Activated CD8-positive, alpha-beta memory T cell treated with anti-CD3 and anti-CD28 coated beads for 48 hours (primary cell): ENCODE data around the gene HBE1.
"Not testable (repeated sequence)": the region's sequence is repeated elsewhere in the genome, so short reads cannot be mapped to it uniquely, and the experiment has no call there.

Source experiments
- DNase-seq, 3 experiments: peaks; one replicate each; pipeline ENCODE4 v3.0.0-alpha.2; 2020; ENCODE audit warnings: low read depth in 2 of 3, low spot score in 2 of 3

The HBE1 gene

DNA sequence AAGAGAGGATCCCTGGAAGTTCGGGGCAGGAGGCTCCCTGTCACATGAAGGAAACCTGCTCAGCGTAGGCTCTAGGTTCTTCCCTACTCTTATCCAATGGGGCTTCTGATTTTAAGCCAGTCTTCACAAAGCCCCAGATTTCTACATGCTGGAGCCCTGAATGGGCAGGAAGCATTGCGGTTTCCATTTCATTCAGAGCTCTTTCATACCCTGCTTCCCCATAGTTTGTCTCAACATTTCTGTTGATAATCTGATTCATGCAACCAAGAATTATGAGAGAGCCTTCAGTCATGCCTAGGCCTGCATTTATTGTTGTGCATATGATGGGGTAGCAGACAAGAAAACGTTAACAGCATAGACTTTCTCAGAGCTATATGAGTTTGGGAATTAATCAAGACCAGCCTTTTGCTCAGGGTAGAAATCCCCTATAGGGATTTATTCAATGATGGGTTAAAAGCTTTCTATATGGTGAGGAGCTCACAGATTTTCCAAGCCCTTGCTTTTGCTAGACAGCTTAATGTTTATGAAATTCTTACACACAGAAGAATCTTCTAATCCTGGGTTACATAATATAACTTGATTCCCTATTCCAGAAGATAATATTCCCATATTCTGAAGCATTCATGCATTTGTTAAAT is 16.1 kb upstream of the HBE1 start:
- no peak for DNase-seq

DNA sequence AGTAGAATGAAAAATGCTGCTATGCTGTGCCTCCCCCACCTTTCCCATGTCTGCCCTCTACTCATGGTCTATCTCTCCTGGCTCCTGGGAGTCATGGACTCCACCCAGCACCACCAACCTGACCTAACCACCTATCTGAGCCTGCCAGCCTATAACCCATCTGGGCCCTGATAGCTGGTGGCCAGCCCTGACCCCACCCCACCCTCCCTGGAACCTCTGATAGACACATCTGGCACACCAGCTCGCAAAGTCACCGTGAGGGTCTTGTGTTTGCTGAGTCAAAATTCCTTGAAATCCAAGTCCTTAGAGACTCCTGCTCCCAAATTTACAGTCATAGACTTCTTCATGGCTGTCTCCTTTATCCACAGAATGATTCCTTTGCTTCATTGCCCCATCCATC is 14.9 kb upstream of the HBE1 start:
- no peak for DNase-seq

DNA sequence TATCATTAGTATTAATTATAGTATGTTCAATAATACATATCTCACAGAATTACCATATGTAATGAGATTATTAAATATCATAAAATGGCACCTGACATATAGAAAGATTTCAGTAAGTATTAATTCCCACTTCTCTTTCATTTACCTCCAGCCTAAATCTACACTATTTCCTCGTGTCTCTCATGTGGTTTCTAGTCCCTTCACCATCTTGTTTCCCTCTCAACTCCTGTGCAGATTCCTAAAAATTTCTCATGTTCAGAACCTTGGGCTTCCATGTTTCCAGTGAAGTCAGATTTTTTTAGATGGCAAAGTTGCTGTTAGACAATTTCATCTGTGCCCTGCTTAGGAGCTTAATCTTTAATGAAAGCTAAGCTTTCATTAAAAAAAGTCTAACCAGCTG is 14.1 kb upstream of the HBE1 start:
- no peak for DNase-seq

DNA sequence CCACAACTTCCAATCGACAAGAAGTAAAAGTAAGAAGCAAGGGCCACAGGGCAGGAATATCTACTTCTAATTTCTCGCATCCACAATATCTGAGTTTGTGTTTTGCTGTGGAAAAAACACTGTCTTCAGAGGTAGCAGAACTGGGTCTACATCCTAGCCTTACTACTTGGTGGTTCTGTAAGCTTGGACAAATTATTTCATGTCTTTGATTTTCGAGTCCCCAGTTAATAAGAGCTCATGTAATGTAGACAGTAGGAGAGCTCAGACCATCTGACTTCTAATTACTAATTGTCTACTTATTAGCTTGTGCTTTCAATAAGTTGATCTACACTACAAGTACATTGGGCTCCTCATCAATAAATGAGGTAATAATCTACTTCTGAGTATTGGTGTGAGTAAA is 13.3 kb upstream of the HBE1 start:
- DNase-seq: no peak

DNA sequence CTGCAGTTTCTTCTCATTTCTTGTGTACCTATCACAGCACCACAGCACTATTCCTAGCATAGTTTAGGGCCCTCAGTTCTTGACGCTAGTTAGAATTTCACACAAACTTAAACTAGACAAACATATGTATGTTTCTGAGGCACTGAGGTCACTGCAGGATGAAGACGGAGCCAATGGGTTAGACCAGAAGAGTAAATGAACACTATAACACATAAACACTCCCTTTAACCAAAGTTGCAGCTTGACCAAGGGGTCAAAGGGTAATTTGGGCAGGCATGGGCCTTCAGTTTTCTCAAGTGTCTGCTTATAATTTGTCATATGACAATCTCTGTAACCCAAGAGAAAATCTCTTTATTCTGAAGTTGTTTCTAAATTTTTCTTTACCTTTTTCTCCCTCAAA is 12.9 kb upstream of the HBE1 start:
- no peak for DNase-seq

DNA sequence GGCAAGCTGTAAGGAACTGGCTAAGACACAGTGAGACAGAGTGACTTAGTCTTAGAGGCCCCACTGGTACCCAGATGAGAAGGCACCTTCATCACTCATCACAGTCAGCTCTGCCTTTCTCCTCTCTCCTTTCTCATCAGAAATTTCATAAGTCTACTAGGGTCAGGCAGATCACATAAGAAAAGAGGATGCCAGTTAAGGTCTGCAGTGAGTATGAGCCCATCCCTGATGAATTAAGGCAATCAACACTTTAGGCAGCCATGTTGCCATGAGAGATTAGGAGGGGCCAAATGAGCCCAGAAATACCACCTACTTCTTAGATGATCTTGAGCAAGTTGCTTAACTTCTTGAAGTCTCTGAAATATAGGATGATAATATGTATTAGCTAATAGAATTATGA is 11.9 kb upstream of the HBE1 start:
- no peak for DNase-seq

DNA sequence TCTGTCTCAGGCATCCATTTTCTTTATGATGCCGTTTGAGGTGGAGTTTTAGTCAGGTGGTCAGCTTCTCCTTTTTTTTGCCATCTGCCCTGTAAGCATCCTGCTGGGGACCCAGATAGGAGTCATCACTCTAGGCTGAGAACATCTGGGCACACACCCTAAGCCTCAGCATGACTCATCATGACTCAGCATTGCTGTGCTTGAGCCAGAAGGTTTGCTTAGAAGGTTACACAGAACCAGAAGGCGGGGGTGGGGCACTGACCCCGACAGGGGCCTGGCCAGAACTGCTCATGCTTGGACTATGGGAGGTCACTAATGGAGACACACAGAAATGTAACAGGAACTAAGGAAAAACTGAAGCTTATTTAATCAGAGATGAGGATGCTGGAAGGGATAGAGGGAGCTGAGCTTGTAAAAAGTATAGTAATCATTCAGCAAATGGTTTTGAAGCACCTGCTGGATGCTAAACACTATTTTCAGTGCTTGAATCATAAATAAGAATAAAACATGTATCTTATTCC is 10.9 kb upstream of the HBE1 start:
- peak in 1 of 3 experiments; percentile 0 for DNase-seq

DNA sequence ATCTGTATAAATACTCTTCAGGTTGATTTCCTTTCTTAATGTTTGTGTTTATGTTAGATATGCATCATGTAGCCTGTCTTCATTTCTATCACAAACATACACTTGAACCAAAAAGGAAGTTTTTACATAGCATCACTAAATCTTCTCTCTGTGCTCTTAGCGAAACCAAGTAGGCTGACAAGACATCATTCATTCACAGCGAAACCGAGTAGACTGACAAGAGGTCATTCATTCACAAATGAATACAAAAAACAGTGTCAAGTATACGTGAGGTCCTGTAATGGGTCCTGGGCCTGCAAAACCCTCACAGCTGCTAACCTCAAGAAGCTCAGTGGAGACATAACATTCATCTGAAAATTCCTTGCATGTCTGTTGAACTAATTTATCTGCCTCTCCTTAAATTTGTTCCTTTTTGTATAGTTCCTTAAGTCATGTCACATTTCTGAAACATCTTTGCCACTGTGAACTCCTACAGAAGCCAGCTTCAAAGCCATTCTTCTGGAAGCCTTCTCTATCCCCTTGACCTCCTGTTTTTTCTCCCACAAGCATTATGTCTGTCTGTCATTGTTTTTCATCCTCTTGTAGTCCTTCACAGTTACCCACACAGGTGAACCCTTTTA is 9.8 kb upstream of the HBE1 start:
- DNase-seq: no peak

DNA sequence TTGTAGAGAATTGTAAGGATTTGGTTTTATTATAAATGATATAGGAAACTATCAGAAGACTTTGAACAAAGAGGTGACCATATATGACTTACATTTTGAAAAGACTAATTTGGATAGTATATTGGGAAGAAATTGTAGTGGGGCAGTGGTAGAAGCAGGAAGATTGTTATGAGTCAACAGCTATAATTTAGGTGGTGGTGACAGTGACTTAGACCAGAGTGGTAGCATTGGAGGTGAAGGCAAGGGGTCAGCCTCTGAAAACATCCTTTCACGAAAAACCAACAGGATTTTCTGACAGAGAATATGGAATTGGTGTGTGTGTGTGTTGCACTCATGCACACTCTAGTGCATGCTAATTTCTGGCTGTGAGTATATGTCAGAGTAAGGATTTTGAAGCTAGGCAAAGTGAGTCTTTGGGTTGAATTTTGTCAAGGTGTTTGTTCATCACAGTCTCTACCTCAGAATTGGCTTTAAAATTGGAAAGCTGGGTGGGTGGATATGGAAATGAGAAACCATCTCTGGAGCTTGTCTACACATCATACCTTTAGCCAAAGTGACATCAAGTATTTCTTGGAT is 8.2 kb upstream of the HBE1 start:
- DNase-seq: no peak

DNA sequence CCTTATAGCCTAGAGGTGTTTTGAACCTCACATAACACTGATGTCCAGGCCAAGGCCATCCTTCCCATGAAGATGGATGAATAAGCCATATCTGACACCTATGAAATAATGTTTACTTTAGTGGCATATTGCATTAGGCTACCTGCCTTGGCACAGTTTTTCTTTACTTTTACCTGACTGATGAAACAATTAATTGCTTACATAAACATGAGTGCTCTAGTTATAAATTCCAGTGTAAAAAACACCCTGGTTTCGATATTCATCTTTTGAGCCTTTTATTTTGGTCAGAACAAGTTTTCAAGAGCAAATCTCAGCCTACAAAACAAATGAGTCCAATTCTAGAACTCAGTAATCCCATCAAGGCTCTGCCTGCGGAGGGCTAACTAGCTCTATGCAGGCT is 7.0 kb upstream of the HBE1 start:
- no peak for DNase-seq

DNA sequence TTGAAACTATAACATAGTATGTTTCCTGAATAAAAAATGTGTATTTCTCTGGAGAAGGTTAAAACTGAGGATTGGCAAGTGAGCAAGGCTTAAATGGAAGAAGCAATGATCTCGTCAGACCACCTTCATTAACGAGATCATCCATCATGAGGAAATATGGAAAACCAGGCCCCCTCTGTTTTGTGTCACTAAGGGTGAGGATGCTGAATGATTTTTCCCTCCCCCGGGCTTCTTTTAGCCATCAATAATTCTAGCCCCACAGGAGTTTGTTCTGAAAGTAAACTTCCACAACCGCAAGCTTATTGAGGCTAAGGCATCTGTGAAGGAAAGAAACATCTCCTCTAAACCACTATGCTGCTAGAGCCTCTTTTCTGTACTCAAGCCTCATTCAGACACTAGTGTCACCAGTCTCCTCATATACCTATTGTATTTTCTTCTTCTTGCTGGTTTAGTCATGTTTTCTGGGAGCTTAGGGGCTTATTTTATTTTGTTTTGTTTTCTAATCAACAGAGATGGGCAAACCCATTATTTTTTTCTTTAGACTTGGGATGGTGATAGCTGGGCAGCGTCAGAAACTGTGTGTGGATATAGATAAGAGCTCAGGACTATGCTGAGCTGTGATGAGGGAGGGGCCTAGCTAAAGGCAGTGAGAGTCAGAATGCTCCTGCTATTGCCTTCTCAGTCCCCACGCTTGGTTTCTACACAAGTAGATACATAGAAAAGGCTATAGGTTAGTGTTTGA is 5.8 kb upstream of the HBE1 start:
- DNase-seq: no peak

DNA sequence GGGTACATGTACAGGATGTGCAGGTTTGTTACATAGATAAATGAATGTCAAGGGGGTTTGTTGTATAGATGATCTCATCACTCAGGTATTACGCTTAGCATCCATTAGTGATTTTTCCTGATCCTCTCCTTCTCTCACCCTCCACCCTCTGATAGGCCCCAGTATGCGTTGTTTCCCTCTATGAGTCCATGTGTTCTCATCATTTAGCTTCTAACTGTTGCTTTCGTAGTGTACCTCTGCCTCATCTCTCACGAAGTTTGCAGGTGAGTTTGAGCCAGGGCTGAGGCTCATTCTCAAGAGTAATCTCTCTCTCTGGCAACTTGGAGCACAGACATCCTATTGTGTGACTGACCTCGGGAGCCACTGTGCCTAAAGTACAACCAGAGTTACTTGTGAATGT is 4.7 kb upstream of the HBE1 start:
- DNase-seq: no peak

DNA sequence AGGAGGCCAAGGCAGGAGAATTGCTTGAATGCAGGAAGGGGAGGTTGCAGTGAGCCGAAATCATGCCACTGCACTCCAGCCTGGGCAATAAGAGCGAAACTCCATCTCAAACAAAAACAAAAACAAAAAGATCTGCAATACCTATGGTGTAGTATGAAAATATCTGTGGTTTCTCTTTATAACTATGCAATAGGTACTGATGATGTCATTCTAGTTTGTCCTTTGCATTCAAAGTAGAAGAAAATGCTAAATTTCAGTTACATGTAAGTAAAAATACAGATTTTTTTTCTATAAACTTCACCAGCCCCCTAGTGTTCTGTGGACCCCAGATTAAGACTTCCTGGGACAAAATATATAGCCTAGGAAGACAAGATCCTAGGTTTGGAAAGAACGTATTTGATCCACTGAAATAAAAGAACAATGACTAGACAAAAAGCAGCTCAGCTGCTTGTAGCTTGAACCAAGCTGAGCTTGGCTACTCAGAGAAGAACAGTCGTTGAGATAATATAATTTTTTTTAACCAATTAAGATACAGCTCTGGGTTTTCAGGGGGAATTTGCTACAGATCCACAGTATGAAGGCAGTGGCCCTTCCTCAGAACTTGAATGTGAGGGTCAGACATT is 2.8 kb upstream of the HBE1 start:
- no peak for DNase-seq

DNA sequence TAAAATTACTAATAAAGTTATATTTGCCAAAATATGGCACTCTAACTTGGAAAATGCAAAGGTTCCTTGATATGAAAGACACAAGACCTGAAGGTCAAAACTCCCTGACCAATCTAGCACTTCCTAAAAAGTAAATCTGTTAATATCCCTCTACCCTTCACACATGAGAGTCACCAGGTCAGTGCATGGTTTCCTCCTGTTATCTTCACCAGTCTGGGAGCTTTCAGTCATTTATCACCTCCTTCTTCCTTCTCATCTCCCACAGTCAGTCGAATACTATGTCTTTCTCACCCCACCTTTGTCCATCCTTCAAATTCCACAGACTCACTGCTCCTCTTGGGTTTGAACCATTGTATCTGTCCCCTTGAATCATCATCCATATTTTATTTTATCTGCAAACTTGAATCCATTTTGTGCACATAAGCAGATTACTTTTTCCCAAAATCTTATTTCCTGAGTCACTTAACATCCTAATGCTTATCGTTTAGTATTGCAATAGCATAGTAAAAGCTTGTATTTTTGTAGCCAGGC is 2.6 kb downstream of the HBE1 start:
- DNase-seq: no peak

DNA sequence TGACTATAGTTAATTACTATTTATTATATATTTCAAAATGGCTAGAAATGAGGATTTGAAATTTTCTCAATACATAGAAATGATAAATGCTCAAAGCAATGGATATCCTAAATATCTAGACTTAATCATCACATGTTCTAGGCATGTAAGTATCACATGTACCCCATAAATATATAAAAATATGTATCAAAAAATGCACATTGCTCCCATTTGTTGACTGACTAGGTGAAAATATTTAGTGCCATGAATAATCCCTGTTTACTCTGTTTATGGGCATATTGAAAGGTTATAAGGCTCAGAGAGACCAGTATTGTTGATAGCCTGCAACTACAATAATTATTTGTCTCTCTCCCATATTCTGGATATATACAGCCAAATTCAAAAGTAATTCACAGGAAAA is 3.1 kb downstream of the HBE1 start:
- DNase-seq: no peak

DNA sequence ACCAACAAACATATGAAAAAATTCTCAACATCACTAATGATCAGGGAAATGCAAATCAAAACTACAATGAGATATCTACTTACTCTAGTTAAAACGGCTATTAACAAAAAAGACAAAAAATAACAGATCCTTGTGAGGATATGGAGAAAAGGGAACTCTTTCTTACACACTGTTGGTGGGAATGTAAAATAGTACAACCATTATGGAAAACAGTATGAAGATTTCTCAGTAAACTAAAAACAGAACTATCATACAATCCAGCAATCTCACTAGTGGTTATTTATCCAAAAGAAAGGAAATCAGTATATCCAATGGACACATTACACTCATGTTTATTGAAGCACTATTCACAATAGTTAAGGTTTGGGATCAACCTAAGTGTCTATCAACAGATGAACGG is 3.9 kb downstream of the HBE1 start:
- no peak for DNase-seq

DNA sequence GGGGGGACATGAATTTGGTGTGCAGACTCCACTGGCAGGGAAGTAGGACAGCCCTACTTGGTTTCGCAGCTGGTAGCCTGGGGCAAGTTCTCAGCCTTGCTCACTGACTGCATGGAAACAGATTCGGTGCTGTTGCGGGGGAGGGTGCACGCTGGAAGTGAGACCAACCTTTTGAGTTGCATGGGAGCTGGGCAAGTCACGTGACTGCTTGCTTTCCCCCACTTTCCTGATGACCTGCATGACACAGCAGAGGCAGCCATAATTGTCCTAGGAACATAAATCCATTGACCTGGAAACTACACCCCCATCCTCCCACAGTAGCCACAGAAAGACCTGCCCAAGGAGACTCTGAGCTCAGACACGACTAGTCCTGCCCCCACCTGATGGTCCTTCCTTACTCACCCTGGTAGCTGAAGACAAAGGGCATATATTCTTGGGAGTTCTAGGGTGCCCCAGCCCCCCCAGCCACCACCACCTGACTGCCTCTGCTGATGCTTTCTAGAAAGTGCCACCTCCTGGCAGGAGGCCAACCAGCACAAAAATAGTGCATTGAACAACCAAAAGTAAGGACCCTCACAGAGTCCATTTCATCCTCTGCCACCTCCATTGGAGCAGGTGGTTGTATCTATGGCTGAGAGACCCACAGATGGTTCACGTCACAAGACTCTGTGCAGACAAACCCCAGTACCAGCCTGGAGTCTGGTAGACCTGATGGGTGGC is 11.0 kb downstream of the HBE1 start:
- no peak for DNase-seq

DNA sequence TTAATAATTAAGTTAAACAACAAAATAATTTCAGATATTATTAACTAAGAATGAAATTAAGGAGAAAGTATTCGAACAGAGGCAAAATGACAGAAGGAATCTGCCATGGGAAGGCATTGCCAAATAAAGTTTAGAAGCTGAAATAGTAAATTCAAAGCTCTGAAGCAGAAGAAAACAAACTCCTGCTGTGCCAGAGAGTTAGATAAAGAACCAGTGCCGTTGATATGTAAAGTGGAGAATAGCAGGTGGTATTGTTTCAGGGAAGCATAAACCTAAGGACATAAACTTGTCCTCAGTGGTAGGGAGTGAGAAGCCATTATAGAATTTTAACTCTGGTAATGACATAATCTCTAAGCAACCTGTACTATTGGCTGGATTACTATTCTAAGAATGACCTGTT is 12.4 kb downstream of the HBE1 start:
- DNase-seq: no peak

DNA sequence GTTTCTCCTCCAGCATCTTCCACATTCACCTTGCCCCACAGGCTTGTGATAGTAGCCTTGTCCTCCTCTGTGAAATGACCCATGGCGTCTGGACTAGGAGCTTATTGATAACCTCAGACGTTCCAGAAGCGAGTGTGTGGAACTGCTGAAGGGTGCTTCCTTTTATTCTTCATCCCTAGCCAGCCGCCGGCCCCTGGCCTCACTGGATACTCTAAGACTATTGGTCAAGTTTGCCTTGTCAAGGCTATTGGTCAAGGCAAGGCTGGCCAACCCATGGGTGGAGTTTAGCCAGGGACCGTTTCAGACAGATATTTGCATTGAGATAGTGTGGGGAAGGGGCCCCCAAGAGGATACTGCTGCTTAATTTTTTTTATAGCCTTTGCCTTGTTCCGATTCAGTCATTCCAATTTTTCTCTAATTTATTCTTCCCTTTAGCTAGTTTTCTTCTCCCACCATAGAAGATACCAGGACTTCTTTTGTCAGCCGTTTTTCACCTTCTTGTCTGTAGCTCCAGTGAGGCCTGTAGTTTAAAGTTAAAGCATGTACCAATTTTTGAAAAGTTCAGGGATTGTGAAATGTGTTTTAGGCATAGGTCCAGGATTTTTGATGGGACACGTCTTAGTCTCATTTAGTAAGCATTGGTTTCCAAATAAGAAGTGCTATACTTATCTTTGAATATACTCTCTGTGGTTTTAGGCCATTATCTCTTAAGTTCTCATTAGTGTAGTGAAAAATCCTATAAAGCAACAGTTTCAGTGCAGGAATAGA is 14.9 kb downstream of the HBE1 start, which contains the start of gene HBG2:
Gene HBG2 (minus strand): TSS at position 136 of the 768 bp plus-strand sequence. CDS start 53 bp downstream, at position 83.
- DNase-seq: not testable (repeated sequence)

DNA sequence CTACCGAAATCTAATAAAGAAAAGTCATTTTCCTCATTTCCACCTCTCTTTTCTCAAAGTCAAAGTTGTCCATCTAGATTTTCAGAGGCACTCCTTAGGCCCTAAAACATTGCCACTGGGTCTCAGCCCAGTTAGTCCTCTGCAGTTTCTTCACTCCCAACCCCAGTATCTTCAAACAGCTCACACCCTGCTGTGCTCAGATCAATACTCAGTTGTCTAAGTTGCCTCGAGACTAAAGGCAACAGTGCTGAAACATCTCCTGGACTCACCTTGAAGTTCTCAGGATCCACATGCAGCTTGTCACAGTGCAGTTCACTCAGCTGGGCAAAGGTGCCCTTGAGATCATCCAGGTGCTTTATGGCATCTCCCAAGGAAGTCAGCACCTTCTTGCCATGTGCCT is 15.7 kb downstream of the HBE1 start:
- DNase-seq: not testable (repeated sequence)
